Measurements from ENCODE around the gene UGT1A6.

The UGT1A6 gene

DNA sequence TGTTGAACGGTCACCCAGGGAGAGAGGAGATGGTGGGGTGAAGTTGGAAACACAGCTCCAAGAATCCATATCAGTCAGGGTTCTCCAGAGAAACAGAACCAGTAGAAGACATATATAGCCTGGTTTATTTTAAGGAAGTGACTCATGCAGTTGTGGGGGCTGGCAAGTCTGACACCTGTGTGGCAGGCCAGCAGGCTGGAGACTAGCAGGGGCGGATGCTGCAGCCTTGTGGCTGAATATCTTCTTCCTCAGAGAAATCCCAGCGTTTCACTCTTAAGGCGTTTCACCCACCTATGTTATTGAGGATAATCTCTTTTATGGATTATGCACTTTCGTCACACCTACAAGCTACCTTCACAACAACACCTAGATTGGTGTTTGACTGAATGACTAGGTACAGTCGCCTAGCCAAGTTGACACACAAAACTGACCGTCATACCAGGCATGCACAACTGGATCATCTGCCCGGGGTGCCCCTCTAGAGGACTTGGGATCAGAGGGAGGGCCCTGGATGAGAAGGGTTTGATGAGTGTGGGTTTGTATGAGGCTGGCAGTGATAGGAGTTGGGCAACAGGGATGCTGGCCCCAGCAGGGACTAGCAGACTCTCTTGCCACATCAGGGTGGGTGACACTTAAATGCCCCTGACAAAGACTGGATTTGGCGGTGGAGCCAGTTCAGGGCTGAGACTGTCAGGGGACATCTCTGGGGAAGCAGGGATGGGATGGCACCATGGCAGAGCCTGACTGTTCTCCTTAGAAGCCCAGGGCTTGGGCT is 108.9 kb downstream of the UGT1A6 start:
- DNase-seq (ENCODE audit: low read depth): no peak

DNA sequence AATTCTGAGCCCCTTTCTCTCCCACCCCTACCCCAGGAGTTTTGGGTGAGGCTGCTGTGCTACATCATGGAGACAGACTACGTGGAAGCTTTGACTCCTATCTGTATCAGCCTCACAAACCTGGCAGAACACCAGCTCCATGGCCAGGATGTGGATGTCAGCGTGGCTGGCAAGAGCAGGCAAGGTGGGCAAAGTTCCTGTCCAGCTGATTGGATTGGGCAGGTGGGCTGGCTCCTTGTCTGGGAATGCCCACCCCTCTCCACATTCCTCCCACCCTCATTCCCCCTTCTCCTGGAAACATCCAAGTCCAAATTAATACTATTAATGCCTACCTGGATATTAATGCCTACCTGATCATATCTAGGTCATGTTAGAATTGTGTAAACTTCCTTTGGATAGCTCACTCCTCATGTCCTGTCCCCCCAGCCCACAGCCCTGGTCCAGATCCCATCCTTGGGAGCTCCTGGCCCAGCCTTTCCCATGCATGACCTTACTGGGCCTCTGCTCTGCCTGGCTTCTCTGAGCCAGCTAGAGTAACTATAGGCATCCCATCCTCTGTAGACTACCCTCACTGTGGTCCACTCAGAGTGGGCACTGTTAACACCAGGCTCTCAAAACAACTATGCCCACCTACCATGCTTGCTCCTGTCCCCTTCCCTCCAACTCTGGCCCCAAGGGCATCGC is 109.6 kb downstream of the UGT1A6 start:
- DNase-seq (ENCODE audit: low read depth): no peak

DNA sequence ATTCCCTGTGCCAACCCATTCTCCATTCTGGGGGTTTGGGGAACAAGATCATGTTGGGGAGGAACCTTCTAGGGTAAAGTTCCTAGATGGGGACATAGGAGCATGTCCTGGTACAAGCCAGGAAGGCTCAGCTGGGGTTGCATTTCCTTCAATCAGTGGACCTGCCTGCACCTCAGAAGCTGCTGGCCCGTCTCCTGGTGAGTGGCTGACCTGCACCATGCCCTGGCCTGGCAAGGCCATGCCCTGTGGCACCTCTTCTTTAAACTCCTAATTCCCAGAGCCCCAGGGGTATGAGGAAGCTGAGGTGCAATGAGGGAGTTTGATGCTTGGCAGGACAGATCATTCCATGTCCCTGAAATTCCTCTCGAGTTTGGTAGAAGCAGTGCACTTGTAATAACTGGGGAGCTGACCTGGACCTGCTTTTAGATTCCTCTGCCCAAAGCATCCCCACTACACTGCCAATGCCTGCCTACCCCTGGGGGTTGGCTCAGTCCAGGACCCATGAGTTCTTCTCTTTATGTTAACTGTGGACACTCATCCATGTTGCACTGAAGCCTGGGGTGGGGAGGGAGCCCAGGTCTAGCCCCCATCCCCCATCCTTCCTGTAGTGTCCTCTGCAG is 110.7 kb downstream of the UGT1A6 start:
- no peak for DNase-seq (ENCODE audit: low read depth)

DNA sequence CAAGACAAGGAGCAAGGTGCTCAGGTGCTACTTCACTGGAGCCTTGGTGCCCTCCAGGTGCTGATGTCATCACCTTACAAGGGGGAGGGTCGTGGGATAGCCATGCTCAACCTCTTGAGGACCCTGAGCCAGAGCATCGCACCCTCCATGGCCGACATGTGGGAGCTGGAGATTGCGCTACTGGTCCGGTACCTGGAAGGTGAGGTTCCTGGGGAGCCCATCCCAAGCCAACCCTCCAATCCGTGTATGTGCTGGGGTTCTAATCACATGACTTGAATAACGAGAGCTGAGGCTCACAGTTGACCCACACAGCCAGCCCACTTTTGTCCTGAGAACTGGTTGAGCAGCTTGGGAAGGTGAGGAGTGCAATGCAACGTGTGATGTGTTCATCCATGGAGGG is 111.3 kb downstream of the UGT1A6 start:
- DNase-seq (ENCODE audit: low read depth): no peak

DNA sequence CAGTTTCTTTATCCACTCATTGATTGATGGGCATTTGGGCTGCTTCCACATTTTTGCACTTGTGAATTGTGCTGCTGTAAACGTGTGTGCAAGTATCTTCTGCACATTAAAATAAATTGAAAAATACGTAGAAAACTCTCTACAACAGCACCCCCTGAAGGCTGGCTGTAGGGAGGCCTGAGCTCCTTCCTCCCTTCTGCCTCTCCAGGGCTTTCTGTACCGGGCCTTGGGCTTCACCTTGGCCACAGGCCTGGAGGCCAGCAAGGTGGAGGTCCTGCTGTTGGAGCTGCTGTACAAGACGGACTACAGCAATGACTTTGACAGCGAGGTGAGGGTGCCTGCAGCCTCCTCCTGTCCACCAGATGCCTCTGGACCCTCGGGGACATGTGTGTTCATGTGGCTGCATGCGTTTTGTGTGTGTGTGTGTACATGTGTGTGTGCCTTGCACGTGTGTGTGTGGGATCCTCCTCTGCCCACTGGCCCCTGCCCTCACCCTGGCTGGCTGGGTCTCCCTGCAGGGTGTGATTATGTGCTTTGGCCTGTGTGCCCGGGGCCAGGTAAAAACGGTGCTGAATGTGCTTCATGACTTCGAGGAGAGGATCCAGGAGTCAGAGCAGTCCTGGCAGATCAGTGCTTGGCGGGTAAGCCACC is 114.7 kb downstream of the UGT1A6 start:
- no peak for DNase-seq (ENCODE audit: low read depth)

DNA sequence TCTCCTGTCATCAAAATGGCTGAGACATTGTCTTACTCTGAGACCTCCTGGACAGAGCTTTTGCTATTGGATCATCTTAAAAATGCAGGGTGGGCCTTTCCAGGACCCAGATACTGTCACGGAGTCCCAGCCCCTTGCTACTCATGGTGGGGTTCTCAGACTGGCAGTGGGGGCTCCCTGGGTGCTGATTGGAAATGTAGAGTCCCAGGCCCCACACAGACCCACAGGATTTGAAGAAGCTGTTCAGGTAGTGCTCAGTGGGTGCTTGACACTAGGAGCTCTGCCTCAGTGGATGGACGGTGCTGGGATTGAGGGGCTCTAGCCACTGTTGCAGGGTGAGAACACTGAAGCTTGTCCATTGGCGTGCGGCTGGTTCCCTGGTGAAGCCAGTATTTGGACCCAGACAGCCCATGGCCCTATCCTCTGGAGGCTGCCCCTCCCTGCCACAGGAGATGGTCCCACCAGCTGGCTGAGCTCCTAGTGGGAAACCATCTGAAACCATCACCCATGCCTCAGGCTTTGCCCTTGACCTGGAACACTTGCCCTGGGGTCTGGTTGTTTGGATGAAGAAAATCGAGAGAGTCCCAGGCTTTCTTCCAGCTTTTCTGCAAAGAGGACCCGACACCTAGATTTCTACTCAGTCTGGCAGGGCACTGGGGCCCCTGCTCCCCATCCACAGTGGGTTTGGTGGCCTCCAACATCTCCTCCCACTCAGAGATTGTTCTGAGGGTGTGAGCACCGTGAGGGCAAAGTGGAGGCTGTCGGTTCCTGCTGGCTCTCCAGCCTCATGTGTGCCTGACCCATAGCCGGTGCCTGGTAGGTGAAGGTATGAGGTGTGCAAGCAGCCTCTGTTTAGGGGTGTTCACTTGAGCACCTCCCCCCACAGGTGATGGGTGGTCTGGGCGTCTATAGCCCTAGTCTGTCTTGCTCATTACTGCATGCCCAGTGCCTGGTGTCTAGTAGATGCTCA is 115.6 kb downstream of the UGT1A6 start:
- DNase-seq (ENCODE audit: low read depth): no peak

DNA sequence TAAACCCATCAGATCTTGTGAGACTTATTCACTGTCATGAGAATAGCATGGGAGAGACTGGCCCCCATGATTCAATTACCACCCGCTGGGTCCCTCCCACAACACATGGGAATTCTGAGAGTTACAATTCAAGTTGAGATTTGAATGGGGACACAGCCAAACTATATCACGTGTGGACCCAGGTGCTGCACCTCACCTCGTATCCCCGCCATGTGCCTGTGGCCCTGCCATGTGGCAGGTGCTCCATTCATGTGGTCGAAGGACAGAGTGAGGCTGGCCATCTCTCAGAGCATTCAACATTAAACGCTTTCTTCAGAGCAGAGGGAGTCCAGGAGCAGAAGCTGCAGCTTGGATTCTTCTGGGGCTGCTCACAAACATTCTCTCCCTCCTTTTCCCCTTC is 117.7 kb downstream of the UGT1A6 start:
- DNase-seq (ENCODE audit: low read depth): no peak

DNA sequence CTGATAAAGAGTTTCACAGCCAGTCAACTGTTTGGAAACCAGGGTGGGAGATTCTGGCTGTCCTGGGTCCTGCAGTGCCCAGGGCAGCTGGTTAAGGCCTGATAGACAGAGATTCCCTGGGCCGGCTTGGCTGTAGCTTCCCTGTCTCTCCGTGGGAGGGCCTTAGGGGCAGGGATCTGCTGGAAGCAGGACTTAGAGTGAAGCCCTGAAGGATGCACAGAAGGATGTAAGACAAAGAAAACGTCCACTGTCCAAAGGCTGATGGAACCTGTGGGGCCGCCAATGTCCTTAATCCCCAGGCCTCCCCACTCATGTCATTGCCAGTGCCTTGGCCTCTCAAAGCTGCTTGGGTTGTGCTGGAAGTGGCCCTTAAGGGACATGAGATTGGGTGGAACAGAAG is 118.4 kb downstream of the UGT1A6 start:
- DNase-seq (ENCODE audit: low read depth): no peak

DNA sequence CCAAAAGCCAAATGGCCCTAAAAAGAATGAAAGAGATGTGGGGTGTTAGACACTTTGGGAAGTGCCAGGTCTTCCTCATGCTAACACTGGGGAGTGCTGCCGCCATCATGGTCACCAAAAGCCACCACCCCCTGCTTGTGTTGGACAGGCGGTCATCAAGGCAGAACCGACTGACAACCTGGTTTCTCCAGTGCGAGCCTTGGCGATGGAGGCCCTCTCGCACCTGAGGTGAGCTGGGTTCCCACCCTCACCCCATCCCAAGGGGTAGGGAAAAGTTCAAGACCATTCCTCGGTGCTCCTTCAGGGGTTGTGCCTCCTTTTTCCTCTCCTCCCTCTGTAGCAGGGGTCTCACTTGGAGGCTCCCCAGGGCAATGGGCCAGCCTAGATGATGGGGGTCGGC is 119.0 kb downstream of the UGT1A6 start:
- DNase-seq (ENCODE audit: low read depth): no peak

DNA sequence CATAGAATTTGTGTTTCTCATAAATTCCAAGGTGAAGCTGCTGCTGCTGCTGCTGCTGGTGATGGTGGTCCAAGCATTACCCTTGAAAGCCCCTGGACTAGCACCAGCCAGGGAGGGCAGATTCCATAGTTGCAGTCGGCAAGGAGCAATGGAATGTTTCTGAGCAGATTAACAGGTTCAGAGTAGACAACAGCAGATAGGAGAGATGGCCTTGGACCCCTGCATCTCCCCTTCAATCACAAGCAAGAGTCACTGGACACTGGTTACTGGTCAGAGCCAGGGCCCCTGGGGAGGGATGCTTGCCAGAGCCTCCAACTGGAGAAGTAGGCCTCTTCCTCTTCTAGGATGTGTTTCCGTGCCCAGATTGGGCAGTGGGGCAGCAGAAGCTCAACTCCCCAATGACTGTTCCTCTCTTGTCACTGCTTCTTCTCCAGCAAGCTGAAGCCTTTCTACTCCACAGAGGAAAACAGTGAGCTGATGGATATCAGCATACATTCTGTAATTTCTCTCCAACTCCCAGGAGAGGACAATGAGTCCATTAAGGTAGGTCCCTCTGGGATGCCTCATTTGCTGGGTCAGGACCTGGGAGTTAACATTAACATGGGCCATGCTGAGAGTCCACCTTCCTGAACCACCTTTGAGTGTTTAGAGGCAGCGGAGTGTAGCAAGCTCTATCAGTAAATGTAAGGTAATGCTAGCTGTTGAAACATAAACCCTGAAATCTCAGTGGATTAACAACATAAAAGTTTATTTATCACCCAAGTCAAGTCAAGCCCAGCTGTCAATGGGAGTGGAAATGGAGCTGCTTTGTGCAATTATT is 120.8 kb downstream of the UGT1A6 start:
- no peak for DNase-seq (ENCODE audit: low read depth)

DNA sequence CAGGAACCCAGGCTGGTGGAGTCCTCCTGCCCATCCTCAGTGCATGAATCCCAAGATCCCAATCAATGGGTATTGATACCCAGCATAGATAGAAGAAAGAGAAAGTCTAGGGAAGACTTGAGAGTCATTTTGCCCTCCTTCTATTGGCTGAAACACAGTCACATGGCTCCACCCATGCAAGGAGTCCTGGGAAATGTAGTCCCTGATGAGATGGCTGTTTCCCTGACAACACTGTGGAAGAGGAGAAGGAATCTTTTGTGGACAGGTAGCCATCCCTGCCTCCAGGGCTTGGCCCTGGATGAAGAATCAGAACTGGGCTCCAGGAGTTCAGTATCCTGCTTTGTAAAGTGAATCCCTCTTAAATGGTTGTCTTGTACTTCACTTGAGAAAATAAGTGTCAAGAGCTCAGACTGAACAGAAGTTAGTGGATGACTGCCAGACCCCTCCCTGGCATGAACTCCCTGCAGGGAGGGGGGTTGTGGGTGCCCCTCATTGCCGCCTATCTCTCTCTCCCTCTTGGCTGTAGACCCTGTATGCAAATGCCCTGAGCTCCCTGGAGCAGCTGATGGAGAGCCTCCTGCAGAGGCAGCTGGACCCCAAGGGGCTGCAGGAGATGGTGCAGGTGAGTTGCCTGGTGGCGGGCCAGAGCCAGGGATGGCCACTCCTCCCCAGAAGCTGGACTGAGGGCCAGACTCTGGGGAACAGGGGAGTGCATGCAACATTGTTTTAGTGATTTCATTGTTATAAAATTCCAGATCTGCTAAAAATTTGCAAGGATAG is 121.6 kb downstream of the UGT1A6 start:
- no peak for DNase-seq (ENCODE audit: low read depth)

DNA sequence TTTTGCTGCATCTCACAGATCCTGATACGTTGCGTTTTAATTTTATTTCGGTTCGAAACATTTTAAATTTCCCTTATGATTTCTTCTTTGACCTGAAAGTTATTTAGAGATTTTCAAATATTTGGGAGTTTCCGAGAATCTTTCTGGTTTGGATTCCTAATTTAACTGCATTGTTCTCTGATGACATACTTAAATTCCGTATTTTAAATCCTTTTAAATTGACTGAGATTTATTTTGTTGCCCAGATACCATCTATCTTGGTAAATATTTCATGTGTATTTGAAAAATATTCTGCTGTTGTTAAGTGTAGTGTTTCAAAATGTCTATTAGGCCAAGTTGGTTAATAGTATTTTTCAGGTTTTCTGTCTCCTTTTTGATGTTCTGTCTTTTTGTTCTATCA is 123.2 kb downstream of the UGT1A6 start:
- DNase-seq (ENCODE audit: low read depth): no peak

DNA sequence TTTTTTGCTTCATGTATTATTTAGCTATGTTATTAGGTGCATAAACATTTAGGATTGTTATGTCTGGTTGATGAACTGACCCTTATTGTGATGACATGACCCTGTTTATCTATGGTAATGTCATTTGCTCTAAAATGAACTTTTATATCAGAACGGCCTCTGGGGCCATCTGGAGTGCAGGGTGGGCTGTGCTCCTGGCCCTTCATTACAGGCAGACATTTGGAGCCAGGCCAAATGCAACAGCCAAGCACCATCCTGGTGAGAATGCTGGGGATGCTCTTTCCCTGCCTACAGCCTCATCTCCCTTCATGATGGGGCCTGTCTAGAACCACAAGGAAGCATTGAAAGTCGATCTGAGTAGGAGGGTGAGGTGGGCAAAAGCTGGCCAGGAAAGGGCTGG is 123.6 kb downstream of the UGT1A6 start:
- no peak for DNase-seq (ENCODE audit: low read depth)

DNA sequence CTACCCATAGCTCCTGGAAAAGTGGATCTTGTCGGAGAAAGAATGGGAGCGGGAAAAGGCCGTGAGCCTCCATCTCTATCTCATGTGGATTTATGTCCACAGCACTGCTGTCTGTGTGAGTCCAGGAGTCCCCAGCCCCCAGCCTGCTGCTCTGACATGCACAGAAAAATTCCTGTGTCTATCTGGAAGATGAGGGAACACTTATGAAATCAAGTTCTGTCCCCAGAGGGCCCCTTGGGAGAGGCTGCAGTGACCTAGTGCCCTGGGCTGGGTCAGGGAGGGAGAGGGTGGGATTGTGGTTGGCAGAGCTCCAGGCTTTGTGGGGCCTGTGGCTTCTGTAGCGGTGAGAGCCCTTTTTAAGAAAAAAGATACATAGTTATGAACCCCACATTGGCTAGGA is 124.1 kb downstream of the UGT1A6 start:
- DNase-seq (ENCODE audit: low read depth): no peak

DNA sequence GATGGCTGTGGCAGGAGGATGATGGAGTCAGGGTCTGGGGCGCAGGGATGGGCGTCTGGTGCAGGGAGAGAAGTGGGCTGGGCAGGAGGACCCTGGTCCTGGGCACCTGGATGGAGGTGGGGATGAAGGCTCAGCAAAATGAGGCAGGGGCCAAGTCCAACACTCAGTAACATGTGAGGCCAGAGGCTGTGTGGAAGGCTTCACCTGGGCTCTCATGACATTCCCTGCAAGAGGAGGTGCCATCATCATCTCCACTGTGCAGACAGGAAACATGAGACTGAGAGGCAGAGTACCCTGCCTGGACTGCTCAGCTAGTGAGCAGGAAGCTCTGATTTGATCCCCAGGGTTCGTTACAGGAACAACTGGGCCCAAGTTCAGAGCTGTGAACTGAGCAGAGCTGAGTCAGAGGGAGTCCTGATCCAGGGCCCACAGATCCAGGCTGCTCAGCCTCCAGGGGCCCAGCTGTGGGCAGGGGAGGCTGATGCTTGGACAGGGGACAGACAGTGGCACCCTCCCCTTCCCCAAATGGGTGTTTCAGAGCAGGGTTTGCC is 124.7 kb downstream of the UGT1A6 start:
- no peak for DNase-seq (ENCODE audit: low read depth)

DNA sequence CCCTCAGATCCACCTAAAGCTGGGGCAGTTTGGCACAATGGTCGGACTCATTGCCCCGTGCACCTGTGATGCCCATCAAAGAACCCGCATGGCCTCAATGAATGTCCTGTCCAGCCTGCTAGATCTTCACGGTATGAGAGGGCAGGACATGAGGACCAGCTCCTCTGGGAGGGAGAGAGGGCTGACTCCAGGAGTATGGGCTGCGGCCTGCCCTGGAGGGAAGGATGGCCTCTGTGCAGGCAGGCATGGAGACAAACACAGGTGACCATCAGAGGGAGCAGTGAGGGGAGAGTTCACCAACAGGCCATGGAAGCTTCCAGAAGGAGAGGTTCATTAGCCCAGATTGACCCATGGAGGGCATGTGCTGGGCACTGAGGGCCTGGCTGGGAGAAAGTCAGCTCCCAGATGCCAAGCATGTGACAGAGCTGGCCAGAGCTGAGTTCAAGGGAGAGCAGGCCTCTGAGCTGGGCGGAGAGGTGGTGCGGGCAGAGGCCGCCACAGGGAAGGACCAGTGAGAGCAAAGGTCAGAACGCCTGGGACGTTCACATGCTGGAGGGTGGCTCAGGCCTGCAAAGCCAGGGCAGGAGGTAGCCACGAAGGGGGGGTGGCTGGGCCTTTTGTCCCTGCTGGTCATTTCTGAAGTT is 125.4 kb downstream of the UGT1A6 start:
- DNase-seq (ENCODE audit: low read depth): no peak

DNA sequence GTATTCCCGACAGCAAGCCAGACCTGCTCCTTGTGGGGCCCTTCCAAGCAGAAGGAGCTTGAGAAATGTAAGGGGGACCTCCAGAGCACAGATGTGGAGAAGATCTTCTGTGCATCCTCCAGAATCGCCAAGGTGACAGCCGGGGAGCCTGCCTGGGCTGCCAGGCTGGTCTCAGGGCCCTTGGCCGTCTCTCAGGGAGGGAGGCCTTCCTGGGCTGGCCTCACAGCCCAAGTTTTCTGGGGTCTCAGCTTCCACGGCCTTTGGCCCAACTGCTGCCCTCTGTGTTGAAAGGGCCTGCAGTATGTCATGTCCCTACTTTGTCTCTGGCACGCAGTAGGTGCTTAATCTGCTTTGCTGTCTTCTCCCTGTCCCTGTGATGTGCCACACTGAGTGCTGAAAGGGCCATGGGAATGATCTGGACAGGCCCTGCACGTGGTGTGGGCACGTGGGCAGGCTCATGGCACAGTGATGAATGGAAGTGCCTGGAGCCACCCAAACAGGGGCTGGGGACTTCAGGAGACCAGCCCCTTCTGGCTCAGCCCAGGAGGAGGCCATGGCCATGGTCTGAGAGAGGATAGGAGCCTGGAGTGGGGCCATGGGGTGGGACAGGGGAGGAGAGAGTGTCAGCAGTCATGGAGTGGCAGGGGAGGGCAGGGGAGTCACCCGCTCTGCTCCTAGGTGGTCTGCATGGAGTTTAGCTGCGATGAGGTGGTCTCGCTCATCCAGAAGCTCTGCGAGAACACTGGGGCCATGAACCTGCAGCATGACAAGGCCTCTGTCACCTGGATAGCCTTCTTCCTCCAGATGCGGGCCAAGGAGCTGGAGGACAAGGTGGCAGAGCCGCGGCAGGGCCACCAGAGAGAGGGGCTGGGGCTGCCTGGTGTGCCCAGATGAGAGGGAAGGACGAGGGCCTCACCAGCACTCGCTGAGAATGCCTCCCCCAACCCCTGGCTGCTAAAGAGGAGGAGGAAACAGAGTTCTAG is 126.2 kb downstream of the UGT1A6 start:
- no peak for DNase-seq (ENCODE audit: low read depth)

Measured in stimulated activated CD8-positive, alpha-beta memory T cell treated with anti-CD3 and anti-CD28 coated beads, Interleukin-15, amount 100 ng/mL, for 1 hour (primary cell).